H1 (cell line): ENCODE data around the gene HMGA1. TPM values are rescaled to one million over a fixed set of nuclear protein-coding genes. Genes with fewer than 3 reads are reported as not detected.
A peak's percentile ranks its signal among the peaks of the same experiment; 100 is the strongest.

ENCODE experiments used
- CHD2 ChIP-seq: IDR thresholded peaks from 2 replicates; pipeline ENCODE4 v1.6.1; 2012; ENCODE audit warnings: low read length, improper control_type of control experiment
- EP300 ChIP-seq, 2 experiments: IDR thresholded peaks; 1 replicate in 1 of 2; 2 replicates in 1 of 2; pipeline ENCODE4 v1.6.1; 2011 to 2012; ENCODE audit warnings: low read depth in 2 of 2, low read length in 2 of 2, mild to moderate bottlenecking in 2 of 2, borderline replicate concordance in 1 of 2, inconsistent platforms in 1 of 2, moderate library complexity in 1 of 2
- GTF2F1 ChIP-seq: IDR thresholded peaks from 2 replicates; pipeline ENCODE4 v1.6.1; 2012; ENCODE audit warnings: low read depth, low read length, improper control_type of control experiment, borderline replicate concordance
- PHF8 ChIP-seq: fragments of 200-600 bp; sonication (generic); conservative IDR thresholded peaks from 2 replicates; pipeline ENCODE4 v1.7.1; 2012; ENCODE audit warnings: low read depth, mild to moderate bottlenecking, inconsistent platforms, low read length, moderate library complexity
- SRF ChIP-seq: IDR thresholded peaks from 2 replicates; pipeline ENCODE4 v1.6.1; 2011; ENCODE audit warnings: mild to moderate bottlenecking, low read depth, low read length, moderate library complexity
- polyA plus RNA-seq, 7 experiments: library from polyadenylated mRNA; depleted of rRNA in 3 of 7; stranded (reverse) in 5 of 7; unstranded in 2 of 7; fragments of >200 nt in 5 of 7; fragments of 200-250 nt in 2 of 7; gene quantifications; 1 replicate in 5 of 7; 2 replicates in 1 of 7; 4 replicates in 1 of 7; pipeline versions ENCODE4 v1.2.1 to v1.2.3, GENCODE V29; 2011 to 2013; ENCODE audit warnings: missing spikeins in 2 of 7, mixed read lengths in 2 of 7
- total RNA-seq: library from RNA; stranded (reverse); fragmentation: NEBNext Ultra II Directional; extraction: Animal tissue kit (Norgen Biotek cat#: 25700); gene quantifications from 2 replicates; pipeline ENCODE4 v1.2.1, GENCODE V29; 2021
- TF ChIP-seq, protein P1 (sequence below): fragments of 300-600 bp; sonication (generic); IDR thresholded peaks from 2 replicates; pipeline ENCODE4 v1.7.1; 2012; ENCODE audit warnings: low read length, moderate library complexity, mild to moderate bottlenecking, inconsistent platforms; ENCODE audit not compliant: insufficient replicate concordance
- TF ChIP-seq, protein P2 (sequence below): IDR thresholded peaks from 2 replicates; pipeline ENCODE4 v1.6.1; 2012; ENCODE audit warnings: inconsistent platforms
- TF ChIP-seq, protein P3 (sequence below): IDR thresholded peaks from 2 replicates; pipeline ENCODE4 v1.6.1; 2012; ENCODE audit warnings: inconsistent platforms

HMGA1 gene
- total and polyA plus RNA-seq, 2 of the 8 experiments (the other 6 are each of a cell fraction or from before 2014, with no cell fraction given) = 1,557 to 2,636 TPM

DNA sequence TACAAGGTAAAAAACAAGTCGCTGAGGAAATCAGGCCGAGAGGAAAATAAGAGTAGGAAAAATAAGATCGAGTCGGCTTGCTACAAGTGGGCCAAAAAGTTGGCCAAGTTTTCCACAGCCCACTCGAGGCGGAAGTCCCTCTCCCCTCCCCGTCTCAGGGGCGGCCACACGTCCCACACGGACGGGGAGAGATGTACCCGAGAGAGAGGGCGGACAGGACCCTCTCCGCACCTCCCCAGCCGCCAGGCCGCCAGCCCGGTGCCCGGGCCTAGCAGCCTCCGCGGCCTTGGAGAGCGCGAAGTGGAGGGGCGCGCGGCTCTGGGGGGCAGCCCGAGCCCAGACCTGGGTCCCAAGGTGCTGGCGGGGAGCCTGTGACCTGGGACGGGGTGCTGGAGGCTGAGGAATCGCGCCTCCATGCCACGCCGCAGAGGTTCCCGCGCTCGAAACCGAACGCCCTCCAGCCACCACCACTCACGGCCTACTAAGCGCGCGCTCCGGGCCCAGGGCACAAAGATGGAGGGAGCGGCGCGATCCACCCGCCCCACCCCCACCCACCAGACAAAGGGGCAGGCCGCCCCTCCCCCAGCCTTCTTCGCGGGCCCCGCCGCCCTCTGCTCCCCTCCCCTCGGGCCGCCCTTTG lies 1.9 kb upstream of the HMGA1 start (continued):
- TF ChIP-seq GTF2F1 (no peak), CHD2 (no peak), SRF (no peak), PHF8 (peak; percentile 74), EP300 (IDR thresholded peaks at IDR 0.05; ENCODE audit: borderline replicate concordance in 1 of 2, low read depth in 2 of 2, low read length in 2 of 2) (no peak)
- TF ChIP-seq, protein P1, sequence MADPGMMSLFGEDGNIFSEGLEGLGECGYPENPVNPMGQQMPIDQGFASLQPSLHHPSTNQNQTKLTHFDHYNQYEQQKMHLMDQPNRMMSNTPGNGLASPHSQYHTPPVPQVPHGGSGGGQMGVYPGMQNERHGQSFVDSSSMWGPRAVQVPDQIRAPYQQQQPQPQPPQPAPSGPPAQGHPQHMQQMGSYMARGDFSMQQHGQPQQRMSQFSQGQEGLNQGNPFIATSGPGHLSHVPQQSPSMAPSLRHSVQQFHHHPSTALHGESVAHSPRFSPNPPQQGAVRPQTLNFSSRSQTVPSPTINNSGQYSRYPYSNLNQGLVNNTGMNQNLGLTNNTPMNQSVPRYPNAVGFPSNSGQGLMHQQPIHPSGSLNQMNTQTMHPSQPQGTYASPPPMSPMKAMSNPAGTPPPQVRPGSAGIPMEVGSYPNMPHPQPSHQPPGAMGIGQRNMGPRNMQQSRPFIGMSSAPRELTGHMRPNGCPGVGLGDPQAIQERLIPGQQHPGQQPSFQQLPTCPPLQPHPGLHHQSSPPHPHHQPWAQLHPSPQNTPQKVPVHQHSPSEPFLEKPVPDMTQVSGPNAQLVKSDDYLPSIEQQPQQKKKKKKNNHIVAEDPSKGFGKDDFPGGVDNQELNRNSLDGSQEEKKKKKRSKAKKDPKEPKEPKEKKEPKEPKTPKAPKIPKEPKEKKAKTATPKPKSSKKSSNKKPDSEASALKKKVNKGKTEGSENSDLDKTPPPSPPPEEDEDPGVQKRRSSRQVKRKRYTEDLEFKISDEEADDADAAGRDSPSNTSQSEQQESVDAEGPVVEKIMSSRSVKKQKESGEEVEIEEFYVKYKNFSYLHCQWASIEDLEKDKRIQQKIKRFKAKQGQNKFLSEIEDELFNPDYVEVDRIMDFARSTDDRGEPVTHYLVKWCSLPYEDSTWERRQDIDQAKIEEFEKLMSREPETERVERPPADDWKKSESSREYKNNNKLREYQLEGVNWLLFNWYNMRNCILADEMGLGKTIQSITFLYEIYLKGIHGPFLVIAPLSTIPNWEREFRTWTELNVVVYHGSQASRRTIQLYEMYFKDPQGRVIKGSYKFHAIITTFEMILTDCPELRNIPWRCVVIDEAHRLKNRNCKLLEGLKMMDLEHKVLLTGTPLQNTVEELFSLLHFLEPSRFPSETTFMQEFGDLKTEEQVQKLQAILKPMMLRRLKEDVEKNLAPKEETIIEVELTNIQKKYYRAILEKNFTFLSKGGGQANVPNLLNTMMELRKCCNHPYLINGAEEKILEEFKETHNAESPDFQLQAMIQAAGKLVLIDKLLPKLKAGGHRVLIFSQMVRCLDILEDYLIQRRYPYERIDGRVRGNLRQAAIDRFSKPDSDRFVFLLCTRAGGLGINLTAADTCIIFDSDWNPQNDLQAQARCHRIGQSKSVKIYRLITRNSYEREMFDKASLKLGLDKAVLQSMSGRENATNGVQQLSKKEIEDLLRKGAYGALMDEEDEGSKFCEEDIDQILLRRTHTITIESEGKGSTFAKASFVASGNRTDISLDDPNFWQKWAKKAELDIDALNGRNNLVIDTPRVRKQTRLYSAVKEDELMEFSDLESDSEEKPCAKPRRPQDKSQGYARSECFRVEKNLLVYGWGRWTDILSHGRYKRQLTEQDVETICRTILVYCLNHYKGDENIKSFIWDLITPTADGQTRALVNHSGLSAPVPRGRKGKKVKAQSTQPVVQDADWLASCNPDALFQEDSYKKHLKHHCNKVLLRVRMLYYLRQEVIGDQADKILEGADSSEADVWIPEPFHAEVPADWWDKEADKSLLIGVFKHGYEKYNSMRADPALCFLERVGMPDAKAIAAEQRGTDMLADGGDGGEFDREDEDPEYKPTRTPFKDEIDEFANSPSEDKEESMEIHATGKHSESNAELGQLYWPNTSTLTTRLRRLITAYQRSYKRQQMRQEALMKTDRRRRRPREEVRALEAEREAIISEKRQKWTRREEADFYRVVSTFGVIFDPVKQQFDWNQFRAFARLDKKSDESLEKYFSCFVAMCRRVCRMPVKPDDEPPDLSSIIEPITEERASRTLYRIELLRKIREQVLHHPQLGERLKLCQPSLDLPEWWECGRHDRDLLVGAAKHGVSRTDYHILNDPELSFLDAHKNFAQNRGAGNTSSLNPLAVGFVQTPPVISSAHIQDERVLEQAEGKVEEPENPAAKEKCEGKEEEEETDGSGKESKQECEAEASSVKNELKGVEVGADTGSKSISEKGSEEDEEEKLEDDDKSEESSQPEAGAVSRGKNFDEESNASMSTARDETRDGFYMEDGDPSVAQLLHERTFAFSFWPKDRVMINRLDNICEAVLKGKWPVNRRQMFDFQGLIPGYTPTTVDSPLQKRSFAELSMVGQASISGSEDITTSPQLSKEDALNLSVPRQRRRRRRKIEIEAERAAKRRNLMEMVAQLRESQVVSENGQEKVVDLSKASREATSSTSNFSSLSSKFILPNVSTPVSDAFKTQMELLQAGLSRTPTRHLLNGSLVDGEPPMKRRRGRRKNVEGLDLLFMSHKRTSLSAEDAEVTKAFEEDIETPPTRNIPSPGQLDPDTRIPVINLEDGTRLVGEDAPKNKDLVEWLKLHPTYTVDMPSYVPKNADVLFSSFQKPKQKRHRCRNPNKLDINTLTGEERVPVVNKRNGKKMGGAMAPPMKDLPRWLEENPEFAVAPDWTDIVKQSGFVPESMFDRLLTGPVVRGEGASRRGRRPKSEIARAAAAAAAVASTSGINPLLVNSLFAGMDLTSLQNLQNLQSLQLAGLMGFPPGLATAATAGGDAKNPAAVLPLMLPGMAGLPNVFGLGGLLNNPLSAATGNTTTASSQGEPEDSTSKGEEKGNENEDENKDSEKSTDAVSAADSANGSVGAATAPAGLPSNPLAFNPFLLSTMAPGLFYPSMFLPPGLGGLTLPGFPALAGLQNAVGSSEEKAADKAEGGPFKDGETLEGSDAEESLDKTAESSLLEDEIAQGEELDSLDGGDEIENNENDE = no peak
- TF ChIP-seq, protein P2, sequence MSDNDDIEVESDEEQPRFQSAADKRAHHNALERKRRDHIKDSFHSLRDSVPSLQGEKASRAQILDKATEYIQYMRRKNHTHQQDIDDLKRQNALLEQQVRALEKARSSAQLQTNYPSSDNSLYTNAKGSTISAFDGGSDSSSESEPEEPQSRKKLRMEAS = no peak; the same call in 1 of the 2 replicates
- TF ChIP-seq, protein P3, sequence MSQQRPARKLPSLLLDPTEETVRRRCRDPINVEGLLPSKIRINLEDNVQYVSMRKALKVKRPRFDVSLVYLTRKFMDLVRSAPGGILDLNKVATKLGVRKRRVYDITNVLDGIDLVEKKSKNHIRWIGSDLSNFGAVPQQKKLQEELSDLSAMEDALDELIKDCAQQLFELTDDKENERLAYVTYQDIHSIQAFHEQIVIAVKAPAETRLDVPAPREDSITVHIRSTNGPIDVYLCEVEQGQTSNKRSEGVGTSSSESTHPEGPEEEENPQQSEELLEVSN = no peak; the same call in 1 of the 2 replicates
